ENCODE results near the gene BCL2L11. TPM values are rescaled to one million over a fixed set of nuclear protein-coding genes. Genes with fewer than 3 reads are reported as not detected.
A peak's percentile ranks its signal among the peaks of the same experiment; 100 is the strongest.

BCL2L11 gene
- total RNA-seq, 4 donors from 2014 or later, result 4.8 to 18.8 (median 13.7) TPM

DNA sequence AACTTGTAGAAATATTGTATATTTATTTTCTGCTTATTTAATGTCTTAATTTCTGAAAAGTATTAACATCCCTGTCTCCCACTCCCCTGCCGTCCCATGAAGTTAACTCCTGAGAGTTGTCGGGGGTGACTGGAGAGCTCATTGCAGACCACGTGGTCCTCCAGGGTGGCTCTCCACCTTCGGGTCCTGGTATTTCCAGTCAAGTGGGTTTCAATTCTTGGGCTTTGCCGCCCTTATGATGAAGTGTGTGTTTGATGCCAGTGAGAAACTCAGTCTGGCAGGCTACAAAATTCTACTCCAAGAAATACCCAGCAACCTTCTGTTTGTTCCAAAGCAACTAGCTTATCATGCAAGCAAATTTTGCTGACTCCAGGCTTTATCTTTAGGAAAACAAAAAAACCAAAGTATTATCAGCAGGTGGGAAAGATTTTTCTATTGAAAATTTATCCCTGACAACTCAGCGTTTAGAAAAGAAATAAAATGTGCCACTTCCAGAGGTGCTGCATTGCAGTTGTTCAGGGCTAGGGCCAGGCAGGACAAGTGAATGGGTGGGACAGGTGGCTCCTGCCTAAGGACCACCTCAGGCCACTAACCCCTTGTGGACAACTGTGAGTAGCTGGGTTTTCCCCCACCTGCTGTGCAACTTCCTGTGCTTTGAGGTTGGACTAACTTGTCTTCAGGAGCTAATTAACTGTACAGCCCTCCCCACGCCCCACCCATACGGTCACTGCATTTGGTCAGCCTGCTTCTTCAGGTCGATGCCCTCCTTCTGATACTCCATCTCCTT is 46.6 kb downstream of the BCL2L11 start:
- TF ChIP-seq, protein P1, sequence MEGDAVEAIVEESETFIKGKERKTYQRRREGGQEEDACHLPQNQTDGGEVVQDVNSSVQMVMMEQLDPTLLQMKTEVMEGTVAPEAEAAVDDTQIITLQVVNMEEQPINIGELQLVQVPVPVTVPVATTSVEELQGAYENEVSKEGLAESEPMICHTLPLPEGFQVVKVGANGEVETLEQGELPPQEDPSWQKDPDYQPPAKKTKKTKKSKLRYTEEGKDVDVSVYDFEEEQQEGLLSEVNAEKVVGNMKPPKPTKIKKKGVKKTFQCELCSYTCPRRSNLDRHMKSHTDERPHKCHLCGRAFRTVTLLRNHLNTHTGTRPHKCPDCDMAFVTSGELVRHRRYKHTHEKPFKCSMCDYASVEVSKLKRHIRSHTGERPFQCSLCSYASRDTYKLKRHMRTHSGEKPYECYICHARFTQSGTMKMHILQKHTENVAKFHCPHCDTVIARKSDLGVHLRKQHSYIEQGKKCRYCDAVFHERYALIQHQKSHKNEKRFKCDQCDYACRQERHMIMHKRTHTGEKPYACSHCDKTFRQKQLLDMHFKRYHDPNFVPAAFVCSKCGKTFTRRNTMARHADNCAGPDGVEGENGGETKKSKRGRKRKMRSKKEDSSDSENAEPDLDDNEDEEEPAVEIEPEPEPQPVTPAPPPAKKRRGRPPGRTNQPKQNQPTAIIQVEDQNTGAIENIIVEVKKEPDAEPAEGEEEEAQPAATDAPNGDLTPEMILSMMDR (IDR thresholded peaks at IDR 0.05 in 4 of 5, conservative IDR thresholded peaks at IDR 0.05 in 1 of 5), result no peak
- no peak for TF ChIP-seq POLR2A (IDR thresholded peaks at IDR 0.05)
- no peak for ATAC-seq
- no peaks in the 10 kb centered on the region for H3K9me3 ChIP-seq
- peaks cover 8 to 33% of the 10 kb centered on the region in 2 donors for H3K4me1 ChIP-seq
- intact Hi-C loops (cut with DNase I; ENCODE audit: low total_unique reads) (no loop called here), in situ Hi-C loops (cut with MboI; ENCODE audit: low sequenced_read_pairs in 4 of 4) (no loop called here)
- H3K36me3 ChIP-seq, result peaks cover 0 to 11% of the 10 kb centered on the region in 2 donors
- no peak for DNase-seq
- no peak overlapping the region for H3K4me3 ChIP-seq
- H3K27me3 ChIP-seq, result no peaks in the 10 kb centered on the region
- H3K27ac ChIP-seq, result no peak overlapping the region

DNA sequence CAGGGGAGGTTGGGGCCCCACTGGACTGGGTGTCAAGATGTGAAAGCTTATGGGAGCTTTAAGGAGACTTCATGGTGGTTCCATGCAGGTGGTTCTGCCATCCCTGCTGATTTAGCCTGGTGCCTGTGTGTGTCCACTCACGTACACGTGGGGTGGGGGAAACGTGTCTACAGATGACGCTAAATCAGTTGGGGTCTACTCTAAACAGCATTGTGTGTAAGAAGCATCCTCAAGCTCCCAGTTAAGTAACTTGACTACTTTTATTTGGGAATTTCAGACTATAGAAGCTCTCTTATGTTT is 47.1 kb downstream of the BCL2L11 start:
- no peaks in the 10 kb centered on the region for H3K9me3 ChIP-seq
- intact Hi-C loops (cut with DNase I; ENCODE audit: low total_unique reads), result loop anchor here (2.0 kb wide), 1 partner anchor 47 kb away; the partner anchor contains the start of gene BCL2L11
- no peak overlapping the region for H3K27ac ChIP-seq
- peaks cover 8 to 29% of the 10 kb centered on the region in 2 donors for H3K4me1 ChIP-seq
- in situ Hi-C loops (cut with MboI; ENCODE audit: low sequenced_read_pairs in 4 of 4), result no loop called here
- peaks cover 0 to 11% of the 10 kb centered on the region in 2 donors for H3K36me3 ChIP-seq
- TF ChIP-seq POLR2A (IDR thresholded peaks at IDR 0.05), result no peak
- TF ChIP-seq, protein P1 (IDR thresholded peaks at IDR 0.05 in 4 of 5, conservative IDR thresholded peaks at IDR 0.05 in 1 of 5), result no peak
- H3K4me3 ChIP-seq, result no peak overlapping the region
- H3K27me3 ChIP-seq, result no peaks in the 10 kb centered on the region
- no peak for ATAC-seq
- no peak for DNase-seq

DNA sequence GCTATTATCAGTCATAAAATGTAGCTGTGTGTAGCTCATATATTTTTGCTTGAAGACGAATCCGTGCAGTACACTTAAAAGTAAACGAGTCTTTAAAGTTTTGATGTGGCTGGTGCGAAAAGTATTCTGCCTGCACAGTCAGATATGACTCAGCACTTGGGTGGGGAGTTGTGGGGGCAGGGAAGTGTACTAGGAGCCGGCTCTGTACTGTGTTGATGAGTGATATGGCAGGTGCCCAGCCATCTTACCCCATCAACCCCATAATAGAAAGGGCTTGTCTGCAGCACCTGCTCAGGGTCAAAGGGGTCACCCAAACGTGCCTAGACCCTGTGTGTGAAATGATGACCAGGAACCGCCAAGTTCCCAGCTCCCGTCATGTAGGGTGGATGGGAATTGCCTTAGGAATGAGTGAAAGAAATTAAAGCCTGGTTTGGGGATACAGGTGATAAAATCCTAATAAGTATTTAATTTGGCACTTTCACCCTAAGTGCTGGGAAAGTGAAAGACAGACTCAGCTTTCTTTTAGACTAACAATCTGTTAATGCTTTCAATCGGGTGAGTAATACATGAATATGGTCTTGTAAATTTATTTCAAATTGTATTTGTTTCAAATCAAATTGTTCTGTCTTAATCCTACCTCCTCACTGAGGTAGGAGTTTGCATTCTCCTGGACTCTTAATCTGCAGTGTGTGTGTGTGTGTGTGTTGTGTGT is 48.0 kb downstream of the BCL2L11 start:
- H3K4me1 ChIP-seq, result peaks cover 8 to 24% of the 10 kb centered on the region in 2 donors
- H3K27me3 ChIP-seq, result no peaks in the 10 kb centered on the region
- peak; percentile 45 to 85 for DNase-seq
- peaks cover 0 to 11% of the 10 kb centered on the region in 2 donors for H3K36me3 ChIP-seq
- peak; percentile 90 to 96 for ATAC-seq
- no peak overlapping the region for H3K4me3 ChIP-seq
- intact Hi-C loops (cut with DNase I; ENCODE audit: low total_unique reads) (loop anchor here (2.0 kb wide), 1 partner anchor 48 kb away; the partner anchor contains the start of gene BCL2L11), in situ Hi-C loops (cut with MboI; ENCODE audit: low sequenced_read_pairs in 4 of 4) (no loop called here)
- H3K27ac ChIP-seq, result peak overlapping the region; percentile 3 to 50 (median 16)
- no peaks in the 10 kb centered on the region for H3K9me3 ChIP-seq
- TF ChIP-seq, protein P1 (IDR thresholded peaks at IDR 0.05 in 4 of 5, conservative IDR thresholded peaks at IDR 0.05 in 1 of 5), result no peak
- TF ChIP-seq POLR2A (IDR thresholded peaks at IDR 0.05), result no peak

DNA sequence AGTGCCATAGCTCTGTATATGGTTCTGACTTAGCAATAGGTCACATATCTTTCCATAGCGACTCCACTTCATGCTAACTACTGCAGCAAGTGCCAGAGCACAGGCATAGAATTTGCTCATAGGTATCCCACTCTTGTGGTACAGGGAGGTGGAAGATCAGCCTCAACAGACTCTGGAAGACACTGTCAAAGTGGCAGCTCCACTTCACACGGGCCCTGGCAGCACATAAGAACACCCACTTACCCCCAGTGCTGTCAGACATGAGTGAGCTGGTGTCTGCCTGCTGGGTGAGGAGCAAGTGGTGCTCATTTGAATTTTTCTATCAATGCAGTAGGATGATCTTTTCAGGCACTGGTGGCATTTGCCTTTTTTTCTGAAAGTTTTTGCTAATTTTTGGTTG is 48.6 kb downstream of the BCL2L11 start:
- Histone ChIP-seq H3K36me3 (peaks cover 0 to 11% of the 10 kb centered on the region in 2 donors), H3K9me3 (no peaks in the 10 kb centered on the region), H3K4me3 (no peak overlapping the region), H3K27ac (peak overlapping the region in 3 of 4 donors; percentile 3 to 50 (median 12)), H3K4me1 (peaks cover 8 to 21% of the 10 kb centered on the region in 2 donors), H3K27me3 (no peaks in the 10 kb centered on the region)
- ATAC-seq (peak in 1 of 2 donors; percentile 24), DNase-seq (no peak)
- TF ChIP-seq, protein P1 (IDR thresholded peaks at IDR 0.05 in 4 of 5, conservative IDR thresholded peaks at IDR 0.05 in 1 of 5), result no peak
- TF ChIP-seq POLR2A (IDR thresholded peaks at IDR 0.05), result no peak
- intact Hi-C loops (cut with DNase I; ENCODE audit: low total_unique reads), result loop anchor here (2.0 kb wide), 1 partner anchor 48 kb away; the partner anchor contains the start of gene BCL2L11
- in situ Hi-C loops (cut with MboI; ENCODE audit: low sequenced_read_pairs in 4 of 4), result no loop called here

Data from gastrocnemius medialis (tissue), 4 donors.